Kidney (tissue), 14 donors: ENCODE data around the gene GP1BB. TPM values are rescaled to one million over a fixed set of nuclear protein-coding genes. Genes with fewer than 3 reads are reported as not detected.
"Not testable (repeated sequence)": the region's sequence is repeated elsewhere in the genome, so short reads cannot be mapped to it uniquely, and the experiment has no call there.

Experiments
- DNase-seq, 5 donors: peaks; one replicate each; pipeline ENCODE4 v3.0.0-alpha.2; 2013 to 2020
- FAIRE-seq: peaks from 2 replicates; lab custom pipeline; 2012; peaks lifted over from hg19 to GRCh38; lab: Jason Lieb, UNC
- H3K27ac ChIP-seq, 2 donors: one replicate each; pipeline ENCODE4 v1.7.0; 2013; ENCODE audit warnings: low read depth in 2 of 2, low read length in 2 of 2, inconsistent platforms in 1 of 2
- H3K27me3 ChIP-seq: one replicate; pipeline ENCODE4 v1.7.1; 2013; ENCODE audit warnings: low read length, inconsistent platforms; ENCODE audit not compliant: control insufficient read depth, insufficient read depth
- H3K36me3 ChIP-seq, 3 donors: one replicate each; pipeline versions ENCODE4 v1.7.0 to v1.7.1; 2013; ENCODE audit warnings: low read length in 3 of 3, control low read depth in 1 of 3, inconsistent platforms in 1 of 3; ENCODE audit not compliant: insufficient read depth in 3 of 3, control insufficient read depth in 2 of 3
- H3K4me1 ChIP-seq, 3 donors: one replicate each; pipeline versions ENCODE4 v1.7.0 to v1.7.1; 2013; ENCODE audit warnings: low read length in 3 of 3, inconsistent platforms in 1 of 3, low read depth in 1 of 3; ENCODE audit not compliant: control insufficient read depth in 2 of 3, insufficient read depth in 2 of 3
- H3K4me3 ChIP-seq, 3 donors: one replicate each; pipeline versions ENCODE4 v1.7.0 to v1.8.1; 2013; ENCODE audit warnings: low read length in 3 of 3, control low read depth in 1 of 3, inconsistent platforms in 1 of 3
- H3K9ac ChIP-seq, 3 donors: one replicate each; pipeline versions ENCODE4 v1.7.0 to v1.7.1; 2013; ENCODE audit warnings: low read length in 3 of 3, control low read depth in 1 of 3, inconsistent platforms in 1 of 3
- H3K9me3 ChIP-seq, 3 donors: one replicate each; pipeline versions ENCODE4 v1.7.0 to v1.7.1; 2013; ENCODE audit warnings: low read length in 3 of 3, control low read depth in 1 of 3, inconsistent platforms in 1 of 3; ENCODE audit not compliant: control insufficient read depth in 2 of 3, insufficient read depth in 1 of 3
- CTCF ChIP-seq: IDR thresholded peaks from 3 replicates; pipeline ENCODE4 v1.5.1; 2012; ENCODE audit warnings: mild to moderate bottlenecking, moderate library complexity, borderline replicate concordance; ENCODE audit not compliant: insufficient read depth; ENCODE audit errors: extremely low read depth
- intact Hi-C: fragments of 100-400 bp; cut with DNase I; formaldehyde crosslinking; loops from one replicate; pipeline ENCODE4 v1.11.1; 2022
- polyA plus RNA-seq: library from polyadenylated mRNA; stranded (reverse); fragments of 350-450 nt; fragmentation: Illumina TruSeq; extraction: RNeasy Lipid Tissue Mini Kit (QIAGEN cat#74804); gene quantifications from one replicate; pipeline ENCODE4 v1.2.3, GENCODE V29; 2014; ENCODE audit warnings: low read depth, low replicate concordance; ENCODE audit not compliant: insufficient read depth
- total RNA-seq: library from RNA; stranded (reverse); fragmentation: NEBNext Ultra II Directional; extraction: Animal tissue kit (Norgen Biotek cat#: 25700); gene quantifications from one replicate; pipeline ENCODE4 v1.2.1, GENCODE V29; 2021
- donor health status: control.
- donor health status: control.
- donor health status: control.
- donor health status: control.
- donor health status: control.
- donor health status: DM: yes; HTN: yes; CAD: no.
- donor health status: Normal renal cell carcinoma (clear cell type).

GP1BB gene
- total and polyA plus RNA-seq, 2 donors from 2014 or later = 1.9 to 4.1 TPM

GRCh38 chr22:19694696-19695095 lies 28.6 kb upstream of the GP1BB start:
- Histone ChIP-seq H3K27me3 (no peaks in the 10 kb centered on the region), H3K4me1 (peaks cover 0 to 3% (median 0%) of the 10 kb centered on the region in 3 donors), H3K9ac (no peak overlapping the region), H3K36me3 (no peaks in the 10 kb centered on the region), H3K9me3 (no peaks in the 10 kb centered on the region), H3K4me3 (no peak overlapping the region), H3K27ac (no peak overlapping the region)
- no peak for FAIRE-seq
- intact Hi-C loops = loop anchor here (5.0 kb wide), 1 partner anchor 152 kb away; no protein-coding TSS in a partner anchor
- no peak for DNase-seq
- TF ChIP-seq CTCF = no peak

GRCh38 chr22:19696504-19697276 lies 26.6 kb upstream of the GP1BB start:
- Histone ChIP-seq H3K9ac (no peak overlapping the region), H3K36me3 (no peaks in the 10 kb centered on the region), H3K27me3 (no peaks in the 10 kb centered on the region), H3K27ac (no peak overlapping the region), H3K4me1 (peaks cover 0 to 2% (median 0%) of the 10 kb centered on the region in 3 donors), H3K4me3 (no peak overlapping the region), H3K9me3 (no peaks in the 10 kb centered on the region)
- DNase-seq (no peak), FAIRE-seq (no peak)
- intact Hi-C loops = no loop called here
- TF ChIP-seq CTCF = no peak

- H3K4me1 ChIP-seq, H3K9ac ChIP-seq, FAIRE-seq, H3K27me3 ChIP-seq, H3K4me3 ChIP-seq, H3K27ac ChIP-seq, H3K36me3 ChIP-seq, intact Hi-C loops, DNase-seq, H3K9me3 ChIP-seq: not testable (repeated sequence)
These were observed 25.5 kb upstream of the GP1BB start for GRCh38 chr22:19697871-19698270.

GRCh38 chr22:19700790-19701419 lies 22.4 kb upstream of the GP1BB start:
- Histone ChIP-seq H3K4me1 (no peaks in the 10 kb centered on the region), H3K9me3 (no peaks in the 10 kb centered on the region), H3K27ac (no peak overlapping the region), H3K36me3 (no peaks in the 10 kb centered on the region), H3K27me3 (no peaks in the 10 kb centered on the region), H3K9ac (no peak overlapping the region), H3K4me3 (no peak overlapping the region)
- intact Hi-C loops = no loop called here
- TF ChIP-seq CTCF = no peak
- FAIRE-seq (no peak), DNase-seq (no peak)
